PFSK-1 (cell line): ENCODE data around the gene ITGB3BP.

Source experiments
- POLR2AphosphoS5 ChIP-seq: IDR thresholded peaks from 2 replicates; pipeline ENCODE4 v1.6.1; 2012; ENCODE audit warnings: low read depth, mild to moderate bottlenecking, control low read depth, low read length, moderate library complexity
- TF ChIP-seq, protein P1 (sequence below), 2 experiments: IDR thresholded peaks; 2 replicates each; pipeline versions ENCODE4 v1.6.1 to v1.8.0; 2011 to 2012; ENCODE audit warnings: low read depth in 2 of 2, low read length in 2 of 2, control low read depth in 1 of 2, inconsistent platforms in 1 of 2, mild to moderate bottlenecking in 1 of 2, moderate library complexity in 1 of 2; ENCODE audit not compliant: insufficient read depth in 1 of 2

DNA sequence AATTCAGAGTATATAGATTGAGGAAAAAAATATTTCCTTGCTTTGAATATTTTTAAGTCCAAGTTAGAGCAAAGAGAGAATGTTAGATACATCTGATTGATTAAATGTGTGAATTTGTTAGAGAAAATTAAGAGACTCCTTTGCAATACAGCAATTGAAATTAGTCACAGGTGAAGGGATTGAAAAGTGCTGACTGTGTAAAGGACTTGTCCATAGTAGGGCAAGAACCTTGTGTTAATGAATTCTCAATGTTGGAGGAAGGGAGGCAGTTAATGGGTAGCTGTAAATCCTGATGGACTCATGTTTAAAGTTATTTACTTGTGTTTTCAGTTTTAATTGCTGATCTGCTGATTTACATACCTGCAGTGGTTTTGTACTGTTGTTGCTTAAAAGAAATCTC, 117.0 kb downstream of the ITGB3BP start:
- no peak for TF ChIP-seq POLR2AphosphoS5
- TF ChIP-seq, protein P1, sequence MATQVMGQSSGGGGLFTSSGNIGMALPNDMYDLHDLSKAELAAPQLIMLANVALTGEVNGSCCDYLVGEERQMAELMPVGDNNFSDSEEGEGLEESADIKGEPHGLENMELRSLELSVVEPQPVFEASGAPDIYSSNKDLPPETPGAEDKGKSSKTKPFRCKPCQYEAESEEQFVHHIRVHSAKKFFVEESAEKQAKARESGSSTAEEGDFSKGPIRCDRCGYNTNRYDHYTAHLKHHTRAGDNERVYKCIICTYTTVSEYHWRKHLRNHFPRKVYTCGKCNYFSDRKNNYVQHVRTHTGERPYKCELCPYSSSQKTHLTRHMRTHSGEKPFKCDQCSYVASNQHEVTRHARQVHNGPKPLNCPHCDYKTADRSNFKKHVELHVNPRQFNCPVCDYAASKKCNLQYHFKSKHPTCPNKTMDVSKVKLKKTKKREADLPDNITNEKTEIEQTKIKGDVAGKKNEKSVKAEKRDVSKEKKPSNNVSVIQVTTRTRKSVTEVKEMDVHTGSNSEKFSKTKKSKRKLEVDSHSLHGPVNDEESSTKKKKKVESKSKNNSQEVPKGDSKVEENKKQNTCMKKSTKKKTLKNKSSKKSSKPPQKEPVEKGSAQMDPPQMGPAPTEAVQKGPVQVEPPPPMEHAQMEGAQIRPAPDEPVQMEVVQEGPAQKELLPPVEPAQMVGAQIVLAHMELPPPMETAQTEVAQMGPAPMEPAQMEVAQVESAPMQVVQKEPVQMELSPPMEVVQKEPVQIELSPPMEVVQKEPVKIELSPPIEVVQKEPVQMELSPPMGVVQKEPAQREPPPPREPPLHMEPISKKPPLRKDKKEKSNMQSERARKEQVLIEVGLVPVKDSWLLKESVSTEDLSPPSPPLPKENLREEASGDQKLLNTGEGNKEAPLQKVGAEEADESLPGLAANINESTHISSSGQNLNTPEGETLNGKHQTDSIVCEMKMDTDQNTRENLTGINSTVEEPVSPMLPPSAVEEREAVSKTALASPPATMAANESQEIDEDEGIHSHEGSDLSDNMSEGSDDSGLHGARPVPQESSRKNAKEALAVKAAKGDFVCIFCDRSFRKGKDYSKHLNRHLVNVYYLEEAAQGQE (IDR thresholded peaks at IDR 0.05; ENCODE audit: insufficient read depth in 1 of 2, low read depth in 2 of 2, low read length in 2 of 2), result no peak
